Measurements from ENCODE around the gene ASGR2. TPM values are rescaled to one million over a fixed set of nuclear protein-coding genes. Genes with fewer than 3 reads are reported as not detected.

The ASGR2 gene
- total RNA-seq, 2 experiments from 2014 or later: not detected

- CTCF ChIA-PET (ENCODE audit: unreplicated experiment): no interaction called here
- BruUV-seq (replicated peaks): no TSS peak
- POLR2A ChIA-PET: no interaction called here
Measured at GRCh38 chr17:7098802-7099459, 15.7 kb downstream of the ASGR2 start.

GRCh38 chr17:7097940-7098339 is 16.7 kb downstream of the ASGR2 start:
- no peak overlapping the region for H3K4me3 ChIP-seq (ENCODE audit: low read depth, low read length, poor library complexity, severe bottlenecking)
- ChIA-PET POLR2A (no interaction called here), CTCF (ENCODE audit: unreplicated experiment) (no interaction called here)
- intact Hi-C loops (cut with micrococcal nuclease; ENCODE audit: unreplicated experiment): no loop called here
- BruUV-seq (replicated peaks): no TSS peak
- TF ChIP-seq CTCF (conservative IDR thresholded peaks at IDR 0.05; ENCODE audit: low read length) (no peak), EZH2phosphoT487 (IDR thresholded peaks at IDR 0.05; ENCODE audit: borderline replicate concordance, low read depth, low read length) (no peak)
- no peaks in the 10 kb centered on the region for H3K9me3 ChIP-seq (ENCODE audit: low read length)
- H3K27ac ChIP-seq (ENCODE audit: low read depth, low read length, poor library complexity, severe bottlenecking): no peak overlapping the region
- no peaks in the 10 kb centered on the region for H3K36me3 ChIP-seq (ENCODE audit: insufficient read depth, low read length)
- H3K9me2 ChIP-seq (ENCODE audit: insufficient read depth, low read length): no peaks in the 10 kb centered on the region
- no peak for DNase-seq (ENCODE audit: low spot score)
- H3K4me1 ChIP-seq (ENCODE audit: insufficient read depth, low read length, poor library complexity, severe bottlenecking): peaks cover 7% of the 10 kb centered on the region
- no peaks in the 10 kb centered on the region for H4K20me1 ChIP-seq (ENCODE audit: insufficient read depth, low read length)
- H2AFZ ChIP-seq (ENCODE audit: low read length): no peak overlapping the region
- no peaks in the 10 kb centered on the region for H3K79me2 ChIP-seq (ENCODE audit: insufficient read depth, low read depth, low read length)
- H3K4me2 ChIP-seq (ENCODE audit: low read length): no peak overlapping the region

More at GRCh38 chr17:7098802-7099459, 15.7 kb downstream of the ASGR2 start:
- no peaks in the 10 kb centered on the region for H3K79me2 ChIP-seq (ENCODE audit: insufficient read depth, low read depth, low read length)
- H3K9me3 ChIP-seq (ENCODE audit: low read length): no peaks in the 10 kb centered on the region
- intact Hi-C loops (cut with micrococcal nuclease; ENCODE audit: unreplicated experiment): no loop called here
- no peak overlapping the region for H3K27ac ChIP-seq (ENCODE audit: low read depth, low read length, poor library complexity, severe bottlenecking)
- no peaks in the 10 kb centered on the region for H4K20me1 ChIP-seq (ENCODE audit: insufficient read depth, low read length)
- no peak for DNase-seq (ENCODE audit: low spot score)
- TF ChIP-seq EZH2phosphoT487 (IDR thresholded peaks at IDR 0.05; ENCODE audit: borderline replicate concordance, low read depth, low read length): no peak
- TF ChIP-seq CTCF (conservative IDR thresholded peaks at IDR 0.05; ENCODE audit: low read length): no peak
- H3K4me2 ChIP-seq (ENCODE audit: low read length): no peak overlapping the region
- H3K36me3 ChIP-seq (ENCODE audit: insufficient read depth, low read length): no peaks in the 10 kb centered on the region
- H3K4me1 ChIP-seq (ENCODE audit: insufficient read depth, low read length, poor library complexity, severe bottlenecking): peaks cover 7% of the 10 kb centered on the region
- no peak overlapping the region for H3K4me3 ChIP-seq (ENCODE audit: low read depth, low read length, poor library complexity, severe bottlenecking)
- H2AFZ ChIP-seq (ENCODE audit: low read length): no peak overlapping the region
- no peaks in the 10 kb centered on the region for H3K9me2 ChIP-seq (ENCODE audit: insufficient read depth, low read length)

- TF ChIP-seq CTCF (conservative IDR thresholded peaks at IDR 0.05; ENCODE audit: low read length) (no peak), EZH2phosphoT487 (IDR thresholded peaks at IDR 0.05; ENCODE audit: borderline replicate concordance, low read depth, low read length) (no peak)
- H3K9me2 ChIP-seq (ENCODE audit: insufficient read depth, low read length): no peaks in the 10 kb centered on the region
- peak; percentile 5 for DNase-seq (ENCODE audit: low spot score)
- no TSS peak for BruUV-seq (replicated peaks)
- H3K4me3 ChIP-seq (ENCODE audit: low read depth, low read length, poor library complexity, severe bottlenecking): no peak overlapping the region
- intact Hi-C loops (cut with micrococcal nuclease; ENCODE audit: unreplicated experiment): no loop called here
- no peaks in the 10 kb centered on the region for H3K79me2 ChIP-seq (ENCODE audit: insufficient read depth, low read depth, low read length)
- no peaks in the 10 kb centered on the region for H4K20me1 ChIP-seq (ENCODE audit: insufficient read depth, low read length)
- no peaks in the 10 kb centered on the region for H3K36me3 ChIP-seq (ENCODE audit: insufficient read depth, low read length)
- no peak overlapping the region for H3K27ac ChIP-seq (ENCODE audit: low read depth, low read length, poor library complexity, severe bottlenecking)
- ChIA-PET POLR2A (no interaction called here), CTCF (ENCODE audit: unreplicated experiment) (no interaction called here)
- H3K4me1 ChIP-seq (ENCODE audit: insufficient read depth, low read length, poor library complexity, severe bottlenecking): peaks cover 7% of the 10 kb centered on the region
- no peak overlapping the region for H3K4me2 ChIP-seq (ENCODE audit: low read length)
- H2AFZ ChIP-seq (ENCODE audit: low read length): no peak overlapping the region
- H3K9me3 ChIP-seq (ENCODE audit: low read length): no peaks in the 10 kb centered on the region
Measured at GRCh38 chr17:7095625-7096024, 19.0 kb downstream of the ASGR2 start.
